ENCODE measurements around the gene DMKN.

Gene DMKN

GRCh38 chr19:35498220-35498619 lies 15.2 kb downstream of the DMKN start:
- Histone ChIP-seq H3K9me3 (ENCODE audit: control insufficient read depth, low read length) (no peaks in the 10 kb centered on the region), H3K79me2 (no peaks in the 10 kb centered on the region), H3K27me3 (ENCODE audit: control insufficient read depth, insufficient read depth, low read length) (no peaks in the 10 kb centered on the region), H3K36me3 (ENCODE audit: control insufficient read depth, insufficient read depth, low read length) (no peaks in the 10 kb centered on the region), H3K4me1 (peaks cover 36% of the 10 kb centered on the region), H3K4me2 (ENCODE audit: low read length) (no peak overlapping the region), H3K27ac (no peak overlapping the region), H2AFZ (no peak overlapping the region), H3K4me3 (ENCODE audit: low read depth, low read length) (no peak overlapping the region), H3K9ac (no peak overlapping the region)
- TF ChIP-seq CTCF (IDR thresholded peaks at IDR 0.05) = no peak

- no peak overlapping the region for H3K9ac ChIP-seq
- no peaks in the 10 kb centered on the region for H3K9me3 ChIP-seq (ENCODE audit: control insufficient read depth, low read length)
- H3K4me2 ChIP-seq (ENCODE audit: low read length) = no peak overlapping the region
- H3K4me3 ChIP-seq (ENCODE audit: low read depth, low read length) = no peak overlapping the region
- H3K79me2 ChIP-seq = no peaks in the 10 kb centered on the region
- no peaks in the 10 kb centered on the region for H3K27me3 ChIP-seq (ENCODE audit: control insufficient read depth, insufficient read depth, low read length)
- no peak for TF ChIP-seq CTCF (IDR thresholded peaks at IDR 0.05)
- H3K36me3 ChIP-seq (ENCODE audit: control insufficient read depth, insufficient read depth, low read length) = no peaks in the 10 kb centered on the region
- H3K4me1 ChIP-seq = peaks cover 36% of the 10 kb centered on the region
- no peak overlapping the region for H3K27ac ChIP-seq
- no peak overlapping the region for H2AFZ ChIP-seq
Observed at GRCh38 chr19:35497406-35497805, 16.0 kb downstream of the DMKN start.

GRCh38 chr19:35495107-35496064 lies 18.1 kb downstream of the DMKN start:
- Histone ChIP-seq H3K9ac (no peak overlapping the region), H3K4me1 (peaks cover 19% of the 10 kb centered on the region), H3K4me3 (ENCODE audit: low read depth, low read length) (no peak overlapping the region)

GRCh38 chr19:35493971-35494370 lies 19.5 kb downstream of the DMKN start:
- Histone ChIP-seq H3K4me1 (peaks cover 6% of the 10 kb centered on the region), H3K4me2 (ENCODE audit: low read length) (no peak overlapping the region), H3K4me3 (ENCODE audit: low read depth, low read length) (no peak overlapping the region), H3K36me3 (ENCODE audit: control insufficient read depth, insufficient read depth, low read length) (no peaks in the 10 kb centered on the region), H3K79me2 (no peaks in the 10 kb centered on the region), H3K9me3 (ENCODE audit: control insufficient read depth, low read length) (no peaks in the 10 kb centered on the region), H2AFZ (no peak overlapping the region), H3K27me3 (ENCODE audit: control insufficient read depth, insufficient read depth, low read length) (no peaks in the 10 kb centered on the region), H3K27ac (no peak overlapping the region), H3K9ac (no peak overlapping the region)
- TF ChIP-seq CTCF (IDR thresholded peaks at IDR 0.05) = no peak

More at GRCh38 chr19:35495107-35496064, 18.1 kb downstream of the DMKN start:
- TF ChIP-seq CTCF (IDR thresholded peaks at IDR 0.05) = peak; percentile 98
- Histone ChIP-seq H2AFZ (peak overlapping the region; percentile 72), H3K27me3 (ENCODE audit: control insufficient read depth, insufficient read depth, low read length) (no peaks in the 10 kb centered on the region), H3K27ac (no peak overlapping the region), H3K4me2 (ENCODE audit: low read length) (no peak overlapping the region), H3K79me2 (no peaks in the 10 kb centered on the region), H3K36me3 (ENCODE audit: control insufficient read depth, insufficient read depth, low read length) (no peaks in the 10 kb centered on the region), H3K9me3 (ENCODE audit: control insufficient read depth, low read length) (no peaks in the 10 kb centered on the region)
